Sigmoid colon (tissue), 7 donors: ENCODE measurements around the gene TTLL12. TPM values are rescaled to one million over a fixed set of nuclear protein-coding genes. Genes with fewer than 3 reads are reported as not detected.
A peak's percentile ranks its signal among the peaks of the same experiment; 100 is the strongest.

Experiments
- DNase-seq: peaks from one replicate; pipeline ENCODE4 v3.0.0-alpha.2; 2019
- H3K27ac ChIP-seq, 4 donors: fragments of 200-600 bp; sonication (generic); one replicate each; pipeline ENCODE4 v1.5.1; 2016 to 2019; ENCODE audit warnings: mild to moderate bottlenecking in 1 of 4
- H3K27me3 ChIP-seq, 3 donors: fragments of 200-600 bp; sonication (generic); one replicate each; pipeline ENCODE4 v1.5.1; 2019; ENCODE audit warnings: mild to moderate bottlenecking in 1 of 3
- H3K36me3 ChIP-seq, 4 donors: fragments of 200-600 bp; sonication (generic); one replicate each; pipeline ENCODE4 v1.5.1; 2016 to 2019
- H3K4me1 ChIP-seq, 4 donors: fragments of 200-600 bp; sonication (generic); one replicate each; pipeline ENCODE4 v1.5.1; 2017 to 2019
- H3K4me3 ChIP-seq, 4 donors: fragments of 200-600 bp; sonication (generic); one replicate each; pipeline ENCODE4 v1.5.1; 2017 to 2019; ENCODE audit warnings: mild to moderate bottlenecking in 2 of 4, moderate library complexity in 1 of 4
- H3K9me3 ChIP-seq, 4 donors: fragments of 200-600 bp in 3 of 4; sonication (generic) in 3 of 4; one replicate each; pipeline versions ENCODE4 v1.5.1 to v1.6.1; 2013 to 2019
- CTCF ChIP-seq, 4 experiments: fragments of 450-650 bp in 3 of 4; fragments of 200-600 bp in 1 of 4; IDR thresholded peaks; one replicate each; pipeline ENCODE4 v1.5.1; 2016 to 2019; ENCODE audit warnings: antibody characterized with exemption in 4 of 4, mild to moderate bottlenecking in 3 of 4, moderate library complexity in 2 of 4
- EP300 ChIP-seq, 4 donors: sonication (generic); formaldehyde crosslinking; IDR thresholded peaks; one replicate each; pipeline ENCODE4 v1.6.1; 2017; ENCODE audit warnings: antibody characterized with exemption in 4 of 4
- POLR2A ChIP-seq, 2 donors: fragments of 450-650 bp; IDR thresholded peaks; one replicate each; pipeline ENCODE4 v1.6.1; 2016; ENCODE audit warnings: antibody characterized with exemption in 2 of 2, mild to moderate bottlenecking in 2 of 2, moderate library complexity in 2 of 2
- POLR2AphosphoS5 ChIP-seq, 4 donors: sonication (generic); formaldehyde crosslinking; IDR thresholded peaks; one replicate each; pipeline ENCODE4 v1.6.1; 2017; ENCODE audit warnings: antibody characterized with exemption in 4 of 4
- WGBS, 2 donors: extraction: QIAGEN DNeasy Blood & Tissue Kit; methylation state at CpG; one replicate each; pipeline ENCODE4 v1.1.7; 2013; 5-methylcytosine and 5-hydroxymethylcytosine counted together
- intact Hi-C: fragments of 100-400 bp; cut with DNase I; formaldehyde crosslinking; loops from one replicate; pipeline ENCODE4 v1.15.1; 2023
- polyA plus RNA-seq, 3 donors: library from polyadenylated mRNA; stranded (reverse); fragments of 200-250 nt; gene quantifications; one replicate each; pipeline ENCODE4 v1.2.3, GENCODE V29; 2013
- total RNA-seq, 4 donors: library from RNA; depleted of rRNA; stranded (reverse); fragments of >200 nt; gene quantifications; one replicate each; pipeline ENCODE4 v1.1.0, GENCODE V29; 2016
- donor health status: healthy with polysubstance abuse.
- donor health status: Bipolar disorder and iron deficiency.
- donor health status: healthy.

TTLL12 gene
- total and polyA plus RNA-seq, 7 donors, result 13.2 to 127 (median 21.3) TPM

DNA sequence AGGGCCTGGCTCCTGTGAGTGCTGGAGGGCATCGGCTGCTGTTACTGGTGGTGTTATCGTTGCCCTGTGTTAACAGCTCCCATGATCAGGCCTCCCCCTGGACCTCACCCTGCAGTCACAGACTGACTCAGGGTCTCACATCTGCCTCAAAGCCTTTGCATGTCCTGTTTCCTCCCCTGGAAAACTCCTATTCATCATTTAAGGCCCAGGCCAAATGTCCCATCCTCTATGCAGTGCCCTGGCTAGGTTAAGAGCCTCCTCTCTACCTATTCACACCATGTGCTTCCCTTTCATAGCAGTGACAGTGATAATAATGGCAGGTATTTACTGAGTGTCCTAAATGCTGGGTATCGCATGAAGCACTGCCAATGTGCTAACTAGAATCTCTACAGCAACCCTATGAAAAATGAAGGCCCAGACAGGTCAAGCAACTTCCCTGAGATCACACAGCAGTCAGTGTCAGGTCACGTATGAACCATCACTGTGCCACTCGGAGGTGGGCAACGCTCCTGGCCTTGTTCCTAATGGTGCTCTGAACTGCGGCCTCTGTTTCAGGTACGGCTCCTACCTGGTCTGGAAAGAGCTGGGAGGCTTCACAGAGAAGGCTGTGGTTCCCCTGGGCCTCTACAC lies 26.3 kb downstream of the TTLL12 start:
- intact Hi-C loops, result no loop called here
- no peak for DNase-seq
- WGBS, 2 donors, result 84 to 94% methylated on average over 8 of the region's 8 CpGs
- Histone ChIP-seq H3K36me3 (peaks cover 0 to 17% (median 0%) of the 10 kb centered on the region in 4 donors), H3K27ac (no peak overlapping the region), H3K9me3 (no peaks in the 10 kb centered on the region), H3K4me1 (peaks cover 0 to 14% (median 11%) of the 10 kb centered on the region in 4 donors), H3K27me3 (no peaks in the 10 kb centered on the region), H3K4me3 (no peak overlapping the region)
- TF ChIP-seq POLR2AphosphoS5 (IDR thresholded peaks at IDR 0.05) (no peak), POLR2A (IDR thresholded peaks at IDR 0.05) (no peak), CTCF (IDR thresholded peaks at IDR 0.05) (no peak), EP300 (IDR thresholded peaks at IDR 0.05) (no peak)

DNA sequence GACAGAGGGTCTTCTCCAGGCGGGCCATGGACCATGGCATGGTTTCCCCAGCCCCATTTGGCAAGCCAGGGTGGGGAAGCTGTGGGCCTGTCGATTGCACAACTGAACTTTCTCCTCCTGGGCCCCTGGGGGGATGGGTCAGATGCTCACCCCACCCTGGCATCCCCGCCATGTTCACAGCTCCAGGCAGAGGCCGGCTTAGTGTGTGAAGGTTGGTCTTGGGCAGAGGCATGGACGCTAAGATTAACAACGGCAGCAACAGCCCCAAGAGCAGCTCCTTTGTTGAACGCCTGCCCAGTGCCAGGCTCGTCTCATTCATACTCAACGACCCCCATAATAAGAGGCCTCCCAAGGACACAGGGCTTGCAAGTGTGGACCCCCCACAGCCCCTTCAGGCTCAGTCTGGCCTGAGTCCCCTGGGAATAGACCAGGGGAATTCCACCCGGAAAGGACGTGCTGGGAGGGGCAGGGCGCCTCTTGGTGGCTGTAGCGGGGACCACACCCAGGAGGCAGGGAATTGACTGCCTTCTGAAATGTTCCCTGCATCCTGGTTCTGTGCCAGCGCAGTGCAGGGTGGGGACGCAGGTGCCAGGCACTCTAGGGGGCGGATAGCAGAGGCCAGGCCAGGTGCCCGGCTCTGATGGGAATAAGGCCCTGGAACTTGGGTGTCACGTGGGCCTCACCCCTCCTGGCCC lies 27.3 kb downstream of the TTLL12 start:
- H3K27me3 ChIP-seq, result no peaks in the 10 kb centered on the region
- intact Hi-C loops, result no loop called here
- DNase-seq, result no peak
- H3K4me1 ChIP-seq, result peaks cover 0 to 13% (median 11%) of the 10 kb centered on the region in 4 donors
- 18 to 64% methylated on average over 18 of the region's 18 CpGs for WGBS, 2 donors
- no peaks in the 10 kb centered on the region for H3K9me3 ChIP-seq
- TF ChIP-seq POLR2AphosphoS5 (IDR thresholded peaks at IDR 0.05) (no peak), POLR2A (IDR thresholded peaks at IDR 0.05) (no peak), CTCF (IDR thresholded peaks at IDR 0.05) (peak in 1 of 4 experiments; percentile 22)
- H3K27ac ChIP-seq, result no peak overlapping the region
- no peak overlapping the region for H3K4me3 ChIP-seq
- peaks cover 0 to 17% (median 0%) of the 10 kb centered on the region in 4 donors for H3K36me3 ChIP-seq

GRCh38 chr22:43158778-43159483 lies 28.0 kb downstream of the TTLL12 start:
- no peak overlapping the region for H3K4me3 ChIP-seq
- DNase-seq, result no peak
- peaks cover 0 to 17% (median 0%) of the 10 kb centered on the region in 4 donors for H3K36me3 ChIP-seq
- H3K9me3 ChIP-seq, result no peaks in the 10 kb centered on the region
- no peak overlapping the region for H3K27ac ChIP-seq
- no peaks in the 10 kb centered on the region for H3K27me3 ChIP-seq
- TF ChIP-seq POLR2A (IDR thresholded peaks at IDR 0.05) (no peak), EP300 (IDR thresholded peaks at IDR 0.05) (no peak), POLR2AphosphoS5 (IDR thresholded peaks at IDR 0.05) (no peak), CTCF (IDR thresholded peaks at IDR 0.05) (no peak)
- intact Hi-C loops, result no loop called here
- peaks cover 0 to 9% (median 7%) of the 10 kb centered on the region in 4 donors for H3K4me1 ChIP-seq
- WGBS, 2 donors, result 48 to 85% methylated on average over 24 of the region's 24 CpGs

- Histone ChIP-seq H3K4me1 (peaks cover 0 to 5% (median under 1%) of the 10 kb centered on the region in 4 donors), H3K36me3 (peaks cover 0 to 17% (median 0%) of the 10 kb centered on the region in 4 donors), H3K4me3 (no peak overlapping the region), H3K27ac (no peak overlapping the region), H3K9me3 (no peaks in the 10 kb centered on the region), H3K27me3 (no peaks in the 10 kb centered on the region)
- DNase-seq, result no peak
- intact Hi-C loops, result no loop called here
- 60 to 80% methylated on average over 9 of the region's 9 CpGs for WGBS, 2 donors
- TF ChIP-seq EP300 (IDR thresholded peaks at IDR 0.05) (no peak), CTCF (IDR thresholded peaks at IDR 0.05) (no peak), POLR2AphosphoS5 (IDR thresholded peaks at IDR 0.05) (no peak), POLR2A (IDR thresholded peaks at IDR 0.05) (no peak)
Observed at GRCh38 chr22:43157874-43158546, 28.9 kb downstream of the TTLL12 start.
